Eye (tissue), 1 donor: Measurements from ENCODE around the gene HRH2.

Experiments
- DNase-seq: peaks from one replicate; pipeline ENCODE4 v3.0.0-alpha.2; 2015

The HRH2 gene

DNA sequence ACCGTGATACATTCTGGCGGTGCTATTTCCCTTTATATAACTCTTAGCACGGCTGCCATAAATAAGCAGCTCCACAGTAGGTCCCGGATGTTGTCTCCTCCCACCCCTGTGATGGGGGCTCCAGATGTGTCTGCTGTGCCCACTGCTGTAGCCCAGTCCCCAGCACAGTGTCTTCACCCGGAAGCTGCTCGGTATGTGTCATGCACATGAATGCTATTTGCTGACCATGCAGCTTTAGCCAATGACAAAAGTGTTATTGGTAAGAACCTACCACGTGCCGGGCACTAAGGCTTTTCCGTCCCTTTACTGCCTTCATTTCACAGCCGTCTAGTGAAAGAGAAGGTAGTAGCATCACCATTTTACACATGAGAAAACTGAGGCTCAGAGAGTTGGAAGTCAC is 20.2 kb downstream of the HRH2 start:
- no peak for DNase-seq

GRCh38 chr5:175679411-175679810 is 21.5 kb downstream of the HRH2 start:
- DNase-seq = no peak

GRCh38 chr5:175680020-175680419 is 22.1 kb downstream of the HRH2 start:
- DNase-seq = no peak

DNA sequence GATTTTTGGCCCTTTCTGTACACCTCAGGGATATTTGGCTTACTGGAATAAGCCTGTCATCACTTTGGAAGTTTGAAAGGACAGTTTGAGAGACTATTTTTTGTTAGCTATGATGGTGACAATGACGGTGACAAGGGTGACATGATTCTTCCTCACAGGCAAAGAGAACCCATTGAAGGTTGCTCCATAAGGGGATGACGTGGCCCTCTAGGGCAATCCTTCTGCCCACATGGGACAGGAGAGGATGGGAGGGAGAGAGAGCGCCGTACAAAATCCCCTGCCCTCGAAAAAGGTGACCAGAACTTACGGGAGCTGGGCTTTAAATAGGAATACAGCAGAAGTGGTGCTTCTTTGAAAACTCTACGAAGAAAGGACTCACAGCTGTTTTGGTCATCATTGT is 22.6 kb downstream of the HRH2 start:
- DNase-seq = no peak

GRCh38 chr5:175681045-175681967 is 23.4 kb downstream of the HRH2 start:
- no peak for DNase-seq

- no peak for DNase-seq
These were observed 24.1 kb downstream of the HRH2 start for GRCh38 chr5:175681968-175682340.

GRCh38 chr5:175682664-175683063 is 24.8 kb downstream of the HRH2 start:
- DNase-seq = no peak

- DNase-seq = no peak
These were observed 25.4 kb downstream of the HRH2 start for GRCh38 chr5:175683231-175683630.

DNA sequence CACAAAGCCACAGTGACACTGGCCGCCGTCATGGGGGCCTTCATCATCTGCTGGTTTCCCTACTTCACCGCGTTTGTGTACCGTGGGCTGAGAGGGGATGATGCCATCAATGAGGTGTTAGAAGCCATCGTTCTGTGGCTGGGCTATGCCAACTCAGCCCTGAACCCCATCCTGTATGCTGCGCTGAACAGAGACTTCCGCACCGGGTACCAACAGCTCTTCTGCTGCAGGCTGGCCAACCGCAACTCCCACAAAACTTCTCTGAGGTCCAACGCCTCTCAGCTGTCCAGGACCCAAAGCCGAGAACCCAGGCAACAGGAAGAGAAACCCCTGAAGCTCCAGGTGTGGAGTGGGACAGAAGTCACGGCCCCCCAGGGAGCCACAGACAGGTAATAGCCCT is 26.1 kb downstream of the HRH2 start:
- DNase-seq = no peak

DNA sequence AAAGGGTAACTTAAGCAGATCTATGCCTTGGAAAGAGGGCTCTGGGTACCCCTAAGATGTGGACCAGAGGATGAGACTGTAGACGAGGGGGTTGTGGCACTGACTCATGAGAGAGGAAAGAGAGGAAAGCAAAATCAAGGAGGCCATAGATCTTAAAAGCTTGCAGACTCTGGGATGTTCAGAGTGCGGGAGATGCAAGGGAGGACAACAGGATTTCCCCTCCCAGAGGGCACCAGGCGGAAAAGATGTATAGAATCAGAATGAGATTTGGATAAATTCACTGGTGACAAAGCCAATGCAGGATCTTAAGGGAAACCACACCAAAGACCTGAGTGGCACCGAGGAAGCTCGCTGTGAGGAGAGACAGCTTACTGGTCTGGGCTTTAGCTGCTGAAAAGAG is 27.1 kb downstream of the HRH2 start:
- DNase-seq = no peak

DNA sequence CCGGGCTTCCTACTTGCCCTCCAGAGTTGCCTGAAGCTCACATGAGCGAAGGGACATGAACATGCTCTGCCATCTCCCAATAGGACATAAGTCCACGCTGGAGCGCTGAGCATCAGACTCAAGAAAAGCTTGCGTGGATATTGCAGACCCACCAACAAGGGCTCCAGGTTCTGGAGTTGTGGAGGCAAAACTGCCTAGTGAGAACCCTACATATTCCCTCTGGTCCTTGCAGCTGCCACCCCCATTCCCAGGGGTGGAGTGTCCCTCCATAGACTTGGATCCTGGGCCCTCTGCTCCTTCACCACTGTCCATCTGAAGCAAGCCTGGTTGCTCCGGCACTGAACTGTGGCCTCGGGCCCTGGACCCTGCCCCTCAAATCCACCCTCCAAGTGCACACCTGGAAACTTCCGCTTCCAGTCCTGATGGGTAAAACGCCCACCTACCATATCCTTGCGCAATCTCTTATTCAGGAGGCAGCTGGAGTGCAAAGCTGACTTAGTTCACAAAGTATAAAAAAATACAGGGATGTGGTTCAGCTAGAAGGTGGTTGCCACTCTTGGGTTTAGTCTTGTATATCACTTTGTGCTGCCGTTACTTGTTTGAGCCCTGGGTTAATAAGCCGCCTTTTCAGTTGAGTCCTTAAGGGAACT is 28.0 kb downstream of the HRH2 start:
- DNase-seq = no peak

DNA sequence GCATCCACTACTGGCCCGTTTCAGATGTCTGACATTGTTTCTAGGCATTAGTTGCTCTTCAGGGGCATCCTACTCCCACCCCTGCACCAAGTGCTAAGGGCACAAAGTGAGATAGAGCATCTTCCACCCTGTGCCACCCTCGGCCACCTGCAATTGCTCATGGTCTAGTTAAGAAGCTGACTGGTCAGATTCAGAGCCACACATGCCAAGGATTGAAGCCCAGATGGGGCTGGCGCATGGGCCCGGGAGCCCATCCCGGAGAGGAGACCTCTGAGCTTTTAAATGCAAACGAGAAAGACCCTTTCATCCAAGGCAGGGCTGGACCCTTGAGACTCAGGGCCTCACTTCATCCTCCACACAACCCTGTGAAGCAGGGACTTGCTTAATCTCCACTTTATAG is 28.5 kb downstream of the HRH2 start:
- DNase-seq = no peak

DNA sequence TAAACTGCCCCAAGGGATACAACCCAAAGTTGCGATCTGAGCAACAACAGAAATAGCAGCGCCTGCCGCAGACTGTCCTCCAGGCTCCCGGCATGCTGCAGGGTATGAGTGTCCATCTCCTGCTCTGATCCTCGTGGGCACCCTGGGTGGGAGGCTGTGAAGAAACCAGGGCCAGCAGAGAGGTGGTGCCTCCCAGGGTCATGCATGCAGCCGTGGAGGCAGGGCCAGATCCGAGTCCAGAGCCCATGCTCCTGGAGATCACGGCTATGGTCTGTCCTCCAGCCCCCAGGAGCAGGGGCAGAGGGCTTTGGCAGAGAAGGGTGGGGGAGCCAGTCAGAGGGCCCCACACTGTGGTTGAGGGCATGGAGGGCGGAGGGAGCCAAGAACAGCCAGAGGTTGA is 29.0 kb downstream of the HRH2 start:
- DNase-seq = no peak

- no peak for DNase-seq
These were observed 29.4 kb downstream of the HRH2 start for GRCh38 chr5:175687231-175687701.

GRCh38 chr5:175688352-175689146 is 30.7 kb downstream of the HRH2 start:
- no peak for DNase-seq

GRCh38 chr5:175689147-175689991 is 31.5 kb downstream of the HRH2 start:
- no peak for DNase-seq

- DNase-seq = no peak
These were observed 32.2 kb downstream of the HRH2 start for GRCh38 chr5:175690025-175690424.

DNA sequence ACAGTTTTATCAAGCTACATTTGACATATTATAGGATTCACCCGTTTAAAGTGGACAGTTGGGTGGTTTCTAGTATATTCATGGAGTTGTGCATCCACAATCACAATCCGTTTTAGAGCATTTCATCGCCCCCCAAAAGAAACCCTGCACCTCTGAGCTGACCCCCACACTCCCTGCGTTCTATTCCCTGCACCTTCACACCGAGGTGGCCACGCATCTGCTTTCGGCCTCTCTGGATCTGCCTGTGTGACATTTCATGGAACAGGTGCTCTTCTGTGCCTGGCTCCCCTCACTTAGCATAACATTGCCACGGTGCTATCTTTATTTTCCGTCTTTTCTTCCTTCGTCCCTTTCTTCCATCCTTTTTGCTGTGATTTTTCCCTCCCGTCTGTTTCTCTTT is 32.7 kb downstream of the HRH2 start:
- DNase-seq = no peak

DNA sequence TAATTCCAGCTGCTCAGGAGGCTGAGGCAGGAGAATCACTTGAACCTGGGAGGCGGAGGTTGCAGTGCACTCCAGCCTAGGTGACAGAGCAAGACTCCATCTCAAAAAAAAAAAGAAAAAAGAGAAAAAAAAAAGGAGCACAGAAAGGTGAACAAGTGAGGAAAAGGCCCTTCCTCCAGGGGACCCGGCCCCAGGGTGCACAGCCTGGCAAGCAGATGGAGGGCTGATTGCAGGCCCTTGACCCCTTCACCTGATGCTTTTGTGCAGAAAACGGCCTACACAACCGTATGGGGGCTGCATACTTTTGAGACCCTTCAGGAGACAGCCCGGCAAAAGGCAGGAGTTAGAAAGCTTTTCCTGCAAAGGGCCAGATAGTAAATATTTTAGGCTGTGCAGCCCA is 33.9 kb downstream of the HRH2 start:
- no peak for DNase-seq

DNA sequence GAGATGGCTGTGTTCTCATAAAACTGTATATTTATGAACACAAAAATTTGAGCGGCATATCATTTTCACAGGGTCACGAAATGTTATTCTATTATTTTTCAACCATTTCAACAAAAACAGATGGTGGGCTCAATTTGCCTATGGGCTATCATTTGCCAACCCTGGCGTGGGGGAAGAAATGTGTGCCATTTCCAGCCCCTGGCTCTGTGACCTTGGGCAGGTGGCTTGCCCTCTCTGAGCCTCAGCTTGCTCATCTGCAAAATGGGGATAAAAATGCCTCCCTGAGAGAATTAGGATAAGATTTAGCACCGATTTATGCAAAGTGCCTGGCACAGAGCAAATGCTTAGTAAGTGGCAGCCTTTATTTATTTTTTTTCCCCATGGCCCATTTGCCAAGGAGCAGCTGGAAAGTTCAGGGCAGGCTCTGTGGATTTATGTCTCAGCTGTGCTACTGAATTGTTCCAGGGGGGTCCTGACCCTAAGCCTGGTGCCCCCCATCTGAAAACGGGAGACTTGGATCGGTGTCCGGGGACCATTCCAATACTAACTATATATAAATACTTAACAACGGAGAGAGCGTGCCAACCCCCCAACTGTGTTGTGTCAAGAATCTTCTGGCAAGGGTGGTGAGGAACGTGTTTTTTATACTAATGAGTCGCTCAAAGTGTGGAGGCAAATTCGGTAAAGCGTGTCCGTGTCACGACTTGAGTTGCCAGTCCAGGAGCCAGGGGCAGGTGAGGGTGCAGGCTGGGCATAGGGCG is 34.5 kb downstream of the HRH2 start:
- no peak for DNase-seq

GRCh38 chr5:175692996-175693710 is 35.3 kb downstream of the HRH2 start:
- no peak for DNase-seq
